Measurements from ENCODE around the gene IZUMO2.
"Not testable (repeated sequence)": the region's sequence is repeated elsewhere in the genome, so short reads cannot be mapped to it uniquely, and the experiment has no call there.

Gene IZUMO2

GRCh38 chr19:50134777-50135719 lies 28.0 kb downstream of the IZUMO2 start:
- DNase-seq, result not testable (repeated sequence)

GRCh38 chr19:50133518-50134492 lies 29.3 kb downstream of the IZUMO2 start:
- not testable (repeated sequence) for DNase-seq

- DNase-seq, result not testable (repeated sequence)
Observed at GRCh38 chr19:50104012-50104411, 59.1 kb downstream of the IZUMO2 start.

GRCh38 chr19:50103405-50103804 lies 59.7 kb downstream of the IZUMO2 start:
- not testable (repeated sequence) for DNase-seq

Data from hematopoietic multipotent progenitor cell treated with erythropoietin and hydrocortisone succinate and interleukin-3 and kit ligand, for 4 days (in vitro differentiated cells).